ENCODE results near the gene SQSTM1.

SQSTM1 gene

DNA sequence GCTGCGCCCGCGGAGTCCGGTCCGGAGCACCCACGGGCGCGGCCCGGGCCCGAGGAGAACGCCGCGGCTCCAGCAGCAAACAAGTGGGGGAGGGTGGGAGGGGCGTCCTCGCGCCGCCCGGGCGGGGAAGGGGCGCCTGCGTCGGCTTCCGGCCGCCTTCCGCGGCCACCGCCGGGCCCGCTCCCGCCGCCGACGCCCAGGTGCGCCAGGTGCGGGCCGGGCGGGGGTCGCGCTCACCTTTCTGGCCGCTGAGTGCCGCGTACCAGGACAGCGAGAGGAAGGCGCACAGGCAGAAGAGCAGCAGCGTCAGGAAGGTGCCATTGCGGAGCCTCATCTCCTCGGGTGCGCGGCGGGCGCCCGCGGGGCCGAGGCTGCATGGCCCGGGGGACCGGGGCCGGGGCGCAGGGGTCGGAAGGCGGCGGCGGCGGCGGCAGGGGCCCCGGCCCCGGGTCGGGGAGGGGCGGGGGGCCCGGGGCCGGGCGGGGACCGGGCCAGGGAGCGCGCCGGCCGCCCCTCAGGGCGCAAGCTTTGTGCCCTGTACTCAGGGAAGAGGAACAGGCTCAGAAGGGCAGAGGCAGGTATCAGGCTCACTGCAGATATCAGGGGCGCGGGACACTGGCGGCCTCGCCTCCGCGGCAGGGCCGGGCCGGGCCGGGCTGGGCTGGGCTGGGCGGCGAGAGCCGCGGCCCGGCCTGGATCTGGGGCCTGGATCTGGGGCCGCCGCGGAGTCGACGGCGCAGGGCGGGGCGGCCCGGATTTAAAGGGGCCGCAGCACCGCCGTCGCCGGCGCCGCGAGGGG, 14.3 kb upstream of the SQSTM1 start, which contains the start of gene MGAT4B:
Gene MGAT4B, minus strand, starts transcription at position 617 of the 799 bp plus-strand sequence. Its CDS starts 283 bp downstream, at position 334.
- DNase-seq (ENCODE audit: low read depth): no peak

DNA sequence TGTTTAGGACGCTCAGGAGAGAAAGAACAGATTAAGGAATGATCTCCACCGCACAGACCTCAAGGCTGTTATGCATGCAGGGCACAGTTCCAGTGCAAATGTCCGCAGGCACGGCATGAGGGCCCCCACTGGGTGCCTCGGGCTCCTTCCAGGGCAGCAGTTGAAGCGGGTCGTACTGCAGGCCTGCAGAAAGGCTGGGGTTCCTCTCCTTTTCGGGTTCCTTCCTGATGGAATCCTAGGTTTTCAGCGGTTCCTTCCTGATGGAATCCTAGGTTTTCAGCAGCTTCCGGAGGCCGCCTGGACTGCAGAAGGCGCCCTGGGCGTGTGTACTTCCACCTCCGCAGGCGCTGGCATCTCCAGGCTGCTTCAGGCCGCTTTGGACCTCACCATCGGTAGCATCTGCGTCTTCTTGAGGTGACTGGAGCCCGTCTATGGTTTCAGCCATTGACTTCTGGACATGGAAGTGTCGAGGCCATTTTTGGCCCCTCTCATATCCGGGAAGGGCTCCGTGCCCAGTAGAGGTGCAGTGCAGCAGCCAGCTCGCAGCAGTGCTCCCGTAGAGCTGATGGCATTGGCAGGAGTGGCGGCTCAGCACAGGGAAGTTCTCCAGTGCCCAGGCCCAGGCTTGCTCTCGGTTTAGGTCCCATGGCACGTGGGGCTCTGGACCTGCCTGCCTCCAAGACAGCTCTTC, 8.4 kb upstream of the SQSTM1 start:
- no peak for DNase-seq (ENCODE audit: low read depth)

- DNase-seq (ENCODE audit: low read depth): no peak
Measured at GRCh38 chr5:179812997-179813607, 7.6 kb upstream of the SQSTM1 start.

DNA sequence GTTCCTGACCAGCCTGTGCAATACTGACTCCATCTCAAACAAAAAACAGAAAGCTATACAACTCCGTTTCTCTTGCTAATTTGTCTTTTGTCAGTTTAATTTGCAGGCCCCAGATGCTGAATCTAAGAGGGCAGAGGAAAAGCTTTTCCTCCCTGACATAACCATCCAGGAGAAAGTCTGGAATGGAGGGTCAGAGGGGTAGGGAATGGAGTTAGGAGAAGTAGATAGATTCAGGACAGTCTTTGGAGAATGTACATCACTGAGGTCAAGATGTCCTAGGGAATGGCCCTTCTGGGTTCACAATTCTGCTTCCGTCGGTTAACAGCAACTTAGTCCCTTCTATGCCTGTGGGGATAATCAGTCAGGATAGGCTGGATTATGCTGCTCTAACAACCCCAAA, 6.6 kb upstream of the SQSTM1 start:
- DNase-seq (ENCODE audit: low read depth): no peak

DNA sequence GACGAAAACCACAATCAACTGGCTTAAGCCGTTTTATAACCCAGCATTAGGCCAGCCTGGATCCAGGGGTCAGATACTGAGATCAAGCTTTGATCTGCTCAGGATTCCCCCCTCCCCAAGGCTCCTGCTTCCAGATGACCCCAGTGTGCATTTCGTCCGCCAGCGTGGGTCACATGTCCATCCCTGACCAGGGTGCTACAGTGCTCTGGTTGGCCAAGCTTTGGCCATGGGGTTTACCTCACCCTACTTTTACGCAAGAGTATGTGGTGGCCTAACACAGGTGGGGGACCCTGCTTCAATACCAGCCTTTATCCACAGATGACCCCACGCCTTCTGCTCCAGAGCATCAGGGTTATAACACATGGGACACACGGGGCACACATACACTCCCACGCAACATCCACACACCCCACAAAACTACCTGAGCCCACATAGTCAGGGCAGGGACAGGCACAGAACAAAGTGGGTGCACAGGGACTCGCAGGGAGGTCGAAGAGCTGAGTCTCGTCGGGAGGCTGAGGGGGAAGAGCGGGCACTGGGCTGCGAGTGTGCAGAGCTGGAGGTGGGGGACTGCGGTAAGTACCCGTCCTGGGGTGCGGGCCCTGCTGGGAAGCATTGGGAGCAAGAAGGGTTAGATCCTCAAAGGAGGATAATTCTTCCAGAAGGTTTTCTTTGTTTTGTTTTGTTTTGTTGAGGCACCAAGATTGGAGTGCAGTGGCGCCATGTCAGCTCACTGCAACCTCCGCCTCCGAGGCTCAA, 5.0 kb upstream of the SQSTM1 start:
- no peak for DNase-seq (ENCODE audit: low read depth)

- DNase-seq (ENCODE audit: low read depth): no peak
Measured at GRCh38 chr5:179816401-179816795, 4.3 kb upstream of the SQSTM1 start.

DNA sequence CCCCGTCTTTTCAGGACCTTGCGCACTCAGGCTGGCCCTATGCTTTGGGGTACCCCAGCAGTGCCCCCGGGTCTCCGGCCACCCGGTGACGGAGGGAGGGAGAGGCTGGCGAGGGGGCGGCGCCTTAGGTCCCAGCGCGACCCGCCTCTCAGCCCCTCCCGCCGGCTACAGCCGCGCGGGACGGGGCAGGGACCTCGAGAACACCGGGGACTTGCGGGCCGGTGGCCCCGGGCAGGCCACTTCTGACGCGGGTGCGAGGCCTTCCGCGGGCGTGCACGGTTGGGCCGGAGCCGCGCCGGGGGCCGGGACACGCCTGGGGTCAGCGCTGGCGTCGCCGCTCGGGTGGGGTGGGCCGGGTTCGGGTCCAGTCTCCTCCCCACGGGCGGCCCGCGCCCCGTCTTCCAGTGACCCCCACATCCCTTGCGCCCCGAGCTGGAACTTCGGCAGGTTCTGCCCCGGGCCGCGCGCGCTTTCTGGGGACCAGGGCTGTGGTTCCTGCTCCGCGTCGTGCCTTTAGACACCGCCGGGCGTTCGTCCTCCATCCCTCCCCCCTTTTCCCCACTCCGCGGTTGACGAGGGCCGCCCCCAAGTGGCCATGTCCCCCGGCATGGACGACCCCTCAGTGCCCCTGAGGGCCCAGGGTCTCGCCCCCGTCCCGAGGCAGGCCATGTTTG, 3.8 kb upstream of the SQSTM1 start:
- DNase-seq (ENCODE audit: low read depth): no peak

- no peak for DNase-seq (ENCODE audit: low read depth)
Measured at GRCh38 chr5:179817470-179817840, 3.2 kb upstream of the SQSTM1 start.

- DNase-seq (ENCODE audit: low read depth): no peak
Measured at GRCh38 chr5:179817890-179818745, 2.6 kb upstream of the SQSTM1 start.

- peak; percentile 85 for DNase-seq (ENCODE audit: low read depth)
Measured at GRCh38 chr5:179818746-179819295, 1.9 kb upstream of the SQSTM1 start.

DNA sequence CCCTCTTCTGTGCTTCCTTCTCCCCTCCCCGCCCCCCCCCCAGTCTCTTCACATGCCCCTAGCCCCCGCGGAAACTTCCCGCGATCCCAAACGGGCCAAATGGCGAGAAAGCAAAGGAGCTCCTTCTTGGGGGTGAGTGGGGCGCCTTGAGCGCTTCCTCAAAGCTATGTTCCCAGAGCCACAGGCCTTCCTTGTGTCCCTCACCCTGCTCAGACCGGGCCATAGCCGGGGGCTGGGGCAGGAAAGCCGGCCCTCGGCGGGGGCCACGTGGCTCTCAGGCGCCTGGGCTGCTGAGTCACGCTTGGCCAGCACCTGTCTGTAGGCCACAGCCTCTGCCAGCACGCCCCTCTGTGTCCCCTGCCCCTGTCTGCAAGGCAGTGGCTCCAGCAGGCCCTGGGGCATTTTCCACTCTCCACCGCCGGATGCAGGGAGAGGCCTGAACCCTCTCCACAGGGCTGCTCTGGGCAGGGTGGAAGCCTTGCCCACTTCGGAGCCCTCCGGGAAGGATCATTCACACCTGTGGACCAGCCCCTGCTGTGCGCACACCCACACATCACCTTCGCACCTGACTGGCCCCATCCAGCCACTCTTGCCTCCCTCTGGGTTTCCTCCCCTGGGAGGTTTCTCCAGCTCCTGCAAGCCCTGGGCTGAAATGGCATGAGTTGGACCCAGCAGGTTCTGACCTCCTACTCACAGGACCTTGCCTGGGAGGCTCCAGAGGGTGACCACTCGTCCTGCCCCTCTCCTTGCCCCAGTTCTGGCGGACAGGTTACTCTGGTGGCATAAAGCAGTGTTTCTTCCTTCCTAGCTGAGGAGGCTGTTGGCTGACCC, 1.2 kb upstream of the SQSTM1 start:
- DNase-seq (ENCODE audit: low read depth): no peak

GRCh38 chr5:179820127-179820482, 600 bp upstream of the SQSTM1 start:
- DNase-seq (ENCODE audit: low read depth): no peak

- peak; percentile 76 for DNase-seq (ENCODE audit: low read depth)
Measured at GRCh38 chr5:179821298-179822058, 773 bp downstream of the SQSTM1 start.

GRCh38 chr5:179822059-179822432, 1.3 kb downstream of the SQSTM1 start:
- DNase-seq (ENCODE audit: low read depth): no peak

- no peak for DNase-seq (ENCODE audit: low read depth)
Measured at GRCh38 chr5:179822444-179822990, 1.8 kb downstream of the SQSTM1 start.

- DNase-seq (ENCODE audit: low read depth): no peak
Measured at GRCh38 chr5:179823937-179824744, 3.4 kb downstream of the SQSTM1 start.

DNA sequence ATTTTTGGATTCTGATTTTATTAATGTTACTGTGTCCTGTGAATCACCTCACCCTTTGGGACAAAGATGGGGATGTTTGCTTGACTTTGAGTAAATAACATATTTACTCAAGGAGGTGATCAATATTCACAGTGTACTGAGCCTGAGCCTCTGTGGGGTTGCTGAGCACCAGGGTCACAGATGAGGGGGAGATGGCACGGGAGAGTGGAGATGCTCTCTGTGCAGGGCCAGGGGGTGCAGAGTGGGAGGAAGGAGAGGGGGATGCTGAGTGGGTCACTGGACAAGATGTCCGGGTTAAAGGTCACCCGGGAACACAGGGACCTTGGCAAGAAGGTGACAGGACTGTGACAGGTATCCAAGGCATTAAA, 4.0 kb downstream of the SQSTM1 start:
- DNase-seq (ENCODE audit: low read depth): no peak

- no peak for DNase-seq (ENCODE audit: low read depth)
Measured at GRCh38 chr5:179825655-179826182, 5.0 kb downstream of the SQSTM1 start.

Data from activated gamma-delta T cell treated with anti-CD3 and anti-CD28 coated beads, Interleukin-2, amount 50 U/mL, for 16 hours (primary cell).